ENCODE results near the gene PARP12.

PARP12 gene

DNA sequence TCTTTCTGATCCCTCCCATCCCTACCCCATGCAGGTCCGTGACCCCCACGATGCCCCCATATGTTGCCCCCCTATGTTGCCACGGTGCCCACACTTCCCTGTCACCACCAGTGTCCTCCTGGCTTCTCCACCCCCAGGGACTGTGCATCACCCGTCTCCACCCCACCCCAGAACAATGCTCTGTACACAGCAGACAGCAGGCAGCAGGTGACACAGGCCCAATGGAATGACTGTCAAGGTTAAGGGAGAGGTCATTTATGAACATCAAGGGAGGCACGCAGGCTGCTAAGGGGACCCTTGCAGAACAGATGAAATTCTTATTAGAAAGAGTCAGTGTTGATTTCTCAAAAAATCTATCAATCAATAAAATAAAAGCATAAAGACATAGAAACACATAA, 71.5 kb downstream of the PARP12 start:
- DNase-seq (ENCODE audit: low read depth) = no peak

DNA sequence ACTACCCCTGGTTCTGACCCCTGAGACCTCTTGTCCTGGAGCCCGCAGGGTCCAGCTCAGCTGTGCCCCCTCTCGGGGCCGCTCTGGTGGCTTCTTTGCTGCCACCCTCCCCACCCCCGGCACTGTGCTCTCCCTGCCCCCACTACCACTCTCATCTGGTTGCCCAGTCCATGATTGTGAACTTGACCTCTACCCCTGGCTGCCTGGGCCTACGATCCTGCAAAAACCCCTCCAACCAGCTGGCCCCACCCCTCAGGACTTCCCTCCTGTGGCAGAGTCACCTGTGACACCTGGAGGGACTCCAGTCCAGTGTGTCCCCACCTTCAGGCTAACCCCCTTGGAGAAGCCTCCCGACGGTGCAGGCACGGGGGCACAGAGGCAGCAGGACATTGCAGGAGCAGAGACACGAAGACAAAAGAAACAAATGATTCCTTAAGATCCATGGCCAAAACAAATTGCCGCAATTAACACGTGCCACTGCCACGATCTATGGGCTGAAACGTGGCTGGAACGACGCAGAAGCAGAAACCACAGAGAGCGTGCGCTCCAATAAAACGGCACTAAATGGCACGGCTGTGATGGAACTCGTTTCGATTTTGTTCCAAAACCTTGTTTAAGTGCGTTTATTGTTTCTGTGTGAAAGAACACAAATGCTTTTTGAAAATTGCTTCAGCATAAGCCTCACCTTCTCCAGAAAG, 72.0 kb downstream of the PARP12 start:
- no peak for DNase-seq (ENCODE audit: low read depth)

DNA sequence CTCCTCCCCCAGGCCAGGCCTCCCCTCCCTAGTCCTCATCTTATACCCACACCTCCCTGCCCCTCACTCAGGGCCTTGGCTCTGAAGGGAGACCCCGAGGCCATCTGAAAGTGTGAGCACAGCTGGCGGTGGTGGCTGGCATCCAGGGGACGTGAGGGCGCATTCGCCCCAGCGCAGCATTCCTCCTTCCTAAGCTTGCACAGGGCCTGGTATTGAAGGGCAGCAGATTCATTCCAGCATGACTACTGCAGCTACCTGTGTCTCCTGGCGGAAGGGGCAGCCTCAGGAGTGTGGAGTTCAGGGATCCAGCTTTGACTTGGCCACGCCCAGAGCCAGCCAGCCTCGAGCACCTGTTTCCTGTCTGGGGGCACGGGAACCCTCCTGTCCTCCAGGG, 72.6 kb downstream of the PARP12 start:
- no peak for DNase-seq (ENCODE audit: low read depth)

DNA sequence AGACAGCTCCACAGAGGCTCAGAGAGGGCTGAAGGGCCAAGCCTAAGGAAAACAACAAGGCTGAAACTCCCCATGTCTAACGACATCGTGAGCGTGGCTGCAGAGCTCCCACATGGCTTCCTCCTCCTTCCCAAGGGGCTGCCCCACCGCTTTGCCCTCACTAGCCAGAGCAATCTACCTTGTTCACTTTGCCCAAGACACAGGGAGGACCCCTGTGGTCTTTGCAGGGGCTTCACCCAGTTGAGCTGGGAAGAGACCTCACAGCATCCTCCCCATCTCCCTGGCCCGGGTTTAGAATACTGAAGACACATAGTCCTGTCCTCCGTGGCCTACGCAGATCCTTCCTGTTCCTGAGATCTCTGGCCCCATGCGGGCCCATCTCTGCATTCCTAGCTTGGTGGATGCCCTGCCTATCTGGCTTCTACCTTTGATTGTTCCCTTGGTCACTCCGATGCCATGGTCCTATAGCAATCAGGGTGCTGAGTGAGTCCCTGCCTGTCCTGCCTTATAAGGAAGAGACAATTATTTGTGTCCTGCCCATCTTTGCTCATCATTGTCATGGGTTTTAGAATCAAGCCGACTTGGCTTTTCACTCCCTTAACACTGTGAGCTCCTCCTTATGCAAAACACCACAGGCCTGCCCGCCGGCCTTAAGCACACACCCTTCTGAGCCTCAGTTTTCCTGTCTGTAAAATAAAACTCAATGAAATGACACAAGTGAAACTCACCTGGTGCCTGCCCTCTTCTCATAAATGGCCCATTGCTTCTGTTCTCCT, 73.2 kb downstream of the PARP12 start:
- DNase-seq (ENCODE audit: low read depth) = no peak

DNA sequence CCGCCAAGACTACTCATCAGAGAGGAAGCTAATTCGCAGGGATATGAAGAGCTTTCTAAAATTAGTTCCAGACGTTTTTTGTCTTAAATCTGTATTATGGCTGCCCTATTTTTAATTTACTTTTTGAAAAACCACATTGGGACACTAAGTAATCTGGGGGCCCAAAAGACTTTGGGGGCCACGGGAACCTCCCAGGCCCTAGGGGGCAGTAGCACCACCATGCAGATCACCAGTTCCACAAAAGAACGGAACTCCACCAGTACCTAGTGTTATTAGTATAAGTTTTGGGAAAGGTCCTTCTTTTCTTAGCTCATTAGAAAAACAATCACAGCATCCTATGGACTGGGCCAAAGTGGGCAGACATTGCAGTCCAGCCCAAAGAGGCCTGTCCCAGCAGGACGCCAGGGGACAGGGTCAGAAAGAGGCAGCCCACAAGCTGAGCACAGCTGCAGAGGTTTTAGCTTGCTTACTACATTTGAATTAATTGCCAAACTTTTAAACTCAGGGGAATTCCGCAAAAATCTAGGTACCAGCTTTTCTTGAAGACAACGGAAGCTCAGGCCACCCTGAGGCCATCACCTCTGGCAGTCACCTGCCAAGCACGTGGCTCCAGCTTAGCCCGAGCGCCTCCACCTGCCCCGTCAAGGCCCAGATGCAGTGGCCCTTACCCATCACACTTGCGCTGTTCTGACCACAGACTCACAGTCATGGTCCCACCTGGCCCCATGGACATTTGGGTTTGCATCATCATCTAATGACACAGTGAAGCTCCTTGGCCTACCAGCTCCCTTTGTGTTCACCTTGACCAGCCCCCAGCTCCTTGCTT, 74.8 kb downstream of the PARP12 start:
- no peak for DNase-seq (ENCODE audit: low read depth)

DNA sequence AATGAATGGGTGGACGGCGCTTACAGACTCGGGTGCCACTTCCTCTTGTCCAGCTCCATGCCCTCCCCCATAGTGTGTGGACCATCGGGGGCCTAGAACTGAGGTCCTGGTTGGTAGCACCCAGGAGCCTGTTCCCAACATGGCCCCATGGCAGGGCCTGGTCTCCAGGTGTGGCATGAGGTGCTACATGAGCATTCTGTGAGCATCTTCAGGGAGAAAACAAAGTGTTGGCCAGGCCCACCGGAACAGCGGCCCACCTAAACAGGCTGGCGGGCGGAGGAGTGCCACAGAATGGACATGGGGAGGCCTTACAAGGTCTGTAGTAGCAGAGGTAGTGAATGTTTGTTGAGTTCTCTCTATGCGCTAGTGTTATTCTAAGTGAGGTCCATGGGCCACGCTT, 76.9 kb downstream of the PARP12 start:
- no peak for DNase-seq (ENCODE audit: low read depth)

DNA sequence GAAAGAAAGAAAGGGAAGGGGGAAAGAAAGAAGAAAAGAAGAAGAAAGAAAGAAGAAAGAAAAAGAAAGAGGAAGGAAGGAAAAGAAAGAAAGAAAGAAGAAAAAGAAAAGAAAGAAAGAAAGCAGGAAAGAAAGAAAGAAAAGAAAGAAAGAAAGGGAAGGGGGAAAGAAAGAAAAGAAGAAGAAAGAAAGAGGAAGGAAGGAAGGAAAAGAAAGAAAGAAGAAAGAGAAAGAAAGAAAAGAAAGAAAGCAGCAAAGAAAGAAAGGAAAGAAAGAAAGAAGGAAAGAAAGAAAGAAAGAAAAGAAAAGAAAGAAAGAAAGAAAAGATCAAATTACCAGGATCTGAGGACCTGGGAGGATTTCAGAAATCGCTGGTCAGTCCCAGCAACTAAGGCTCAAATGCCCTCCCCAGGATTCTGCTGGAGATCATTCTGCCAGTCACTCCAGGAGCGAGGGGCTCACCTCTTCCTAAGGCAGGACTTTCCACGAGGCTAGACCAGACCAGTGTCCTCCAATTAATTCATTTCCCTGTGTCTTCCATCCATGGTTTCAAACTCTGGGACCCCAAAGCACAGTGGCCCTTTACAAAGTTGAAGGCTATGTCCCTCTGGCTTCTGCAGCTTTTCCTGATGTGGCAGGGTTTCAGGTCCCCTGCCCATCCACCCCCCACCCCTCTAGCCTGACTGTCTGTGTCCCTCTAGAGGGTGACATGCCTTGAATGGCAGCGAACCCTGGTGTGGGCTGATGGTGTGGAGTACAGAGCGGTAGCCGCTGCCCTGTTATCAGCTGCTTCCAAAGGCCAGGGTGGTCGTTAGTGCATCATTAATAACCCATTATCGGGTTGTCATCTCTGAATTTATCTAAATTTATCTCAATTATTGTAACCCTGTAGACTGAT, 77.9 kb downstream of the PARP12 start:
- DNase-seq (ENCODE audit: low read depth) = no peak

DNA sequence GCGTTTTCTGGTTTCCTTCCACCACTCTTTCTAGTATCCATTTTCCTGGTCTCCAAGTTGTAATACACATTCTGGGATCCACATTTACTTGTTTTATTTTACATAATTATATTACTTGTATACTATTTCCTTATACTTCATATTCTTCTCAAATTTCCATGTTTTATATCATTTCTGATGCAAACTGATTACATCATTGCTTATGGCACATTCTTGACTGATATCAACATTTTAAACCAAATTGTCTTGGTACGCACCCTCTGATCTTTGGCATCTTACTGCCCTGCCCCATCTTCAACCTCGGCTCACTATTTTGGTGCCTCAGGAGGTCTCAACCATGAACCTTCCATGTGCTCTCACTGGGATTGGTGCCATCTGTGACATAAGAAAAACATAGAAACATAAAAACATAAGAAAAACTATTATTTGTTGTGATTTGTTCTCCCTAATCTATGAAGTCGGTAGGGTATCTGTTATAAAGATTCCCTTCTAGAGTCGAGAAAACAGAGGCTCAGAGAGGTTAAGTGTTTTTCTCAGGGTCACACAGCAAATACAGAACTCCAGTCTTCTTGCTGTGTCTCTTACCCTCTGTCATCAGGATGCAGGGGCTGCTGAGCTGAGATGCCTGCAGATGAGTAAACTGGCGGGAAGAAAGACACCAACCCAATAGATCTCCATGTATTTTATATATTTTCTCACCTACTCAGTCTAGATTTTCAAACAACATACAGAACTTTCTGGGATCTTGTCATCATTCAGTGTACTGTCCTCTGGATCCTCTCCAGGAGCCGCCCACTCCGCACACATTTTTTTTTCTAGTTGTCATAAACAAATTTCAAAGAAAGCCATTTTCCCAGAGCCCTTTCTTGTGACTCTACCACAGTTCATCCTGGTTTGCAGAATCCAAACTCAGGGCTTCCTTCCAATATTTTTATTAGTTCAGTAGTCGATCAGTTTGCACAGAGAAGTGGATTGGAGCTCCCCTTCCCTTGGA, 79.5 kb downstream of the PARP12 start:
- no peak for DNase-seq (ENCODE audit: low read depth)

DNA sequence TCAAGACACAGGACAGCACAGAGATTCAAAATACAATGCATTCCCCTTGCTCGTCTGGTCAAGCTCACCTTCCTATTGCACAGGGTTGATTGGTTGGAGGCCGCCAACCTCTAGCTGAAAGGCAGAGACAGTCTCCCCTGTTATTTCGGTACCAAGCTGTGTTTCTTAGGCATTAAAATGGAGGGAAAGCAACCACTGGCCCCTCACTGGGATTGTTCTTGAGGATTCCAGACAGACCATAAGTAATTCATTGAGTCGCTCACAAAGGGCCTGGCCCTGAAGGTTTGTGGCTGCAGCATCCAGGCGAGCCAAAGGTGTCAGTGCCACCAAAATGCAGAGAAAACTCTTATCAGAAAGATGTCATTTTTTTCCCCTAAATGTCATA, 81.2 kb downstream of the PARP12 start:
- no peak for DNase-seq (ENCODE audit: low read depth)

DNA sequence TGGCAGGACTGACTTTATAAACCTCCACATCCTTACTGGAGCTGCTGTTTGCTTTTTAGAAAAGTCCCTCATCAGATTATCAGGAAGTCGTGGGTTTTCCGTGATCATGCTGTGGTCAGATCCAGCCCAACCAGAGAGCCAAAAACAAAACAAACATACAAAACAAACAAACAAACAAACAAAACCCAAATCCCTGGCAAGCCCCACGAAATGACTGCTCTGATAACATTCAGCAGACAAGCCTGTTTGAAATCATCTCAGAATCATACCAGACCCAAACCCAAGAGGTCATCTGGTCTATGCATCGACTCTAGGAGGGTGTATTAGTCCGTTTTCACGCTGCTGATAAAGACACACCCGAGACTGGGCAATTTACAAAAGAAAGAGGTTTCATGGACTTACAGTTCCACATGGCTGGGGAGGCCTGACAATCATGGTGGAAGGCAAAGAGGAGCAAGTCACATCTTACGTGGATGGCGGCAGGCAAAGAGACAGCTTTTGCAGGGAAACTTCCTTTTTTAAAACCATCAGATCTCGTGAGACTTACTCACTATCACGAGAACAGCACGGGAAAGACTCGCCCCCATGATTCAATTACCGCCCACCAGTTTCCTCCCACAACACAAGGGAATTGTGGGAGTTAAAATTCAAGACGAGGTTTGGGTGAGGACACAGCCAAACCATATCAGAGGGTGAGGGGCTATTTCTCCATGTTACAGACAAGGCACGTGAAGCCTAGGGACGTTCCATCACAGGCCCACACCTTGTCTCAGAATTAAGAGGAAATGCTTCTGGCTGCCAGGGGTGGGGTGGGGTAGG, 85.7 kb downstream of the PARP12 start:
- no peak for DNase-seq (ENCODE audit: low read depth)

DNA sequence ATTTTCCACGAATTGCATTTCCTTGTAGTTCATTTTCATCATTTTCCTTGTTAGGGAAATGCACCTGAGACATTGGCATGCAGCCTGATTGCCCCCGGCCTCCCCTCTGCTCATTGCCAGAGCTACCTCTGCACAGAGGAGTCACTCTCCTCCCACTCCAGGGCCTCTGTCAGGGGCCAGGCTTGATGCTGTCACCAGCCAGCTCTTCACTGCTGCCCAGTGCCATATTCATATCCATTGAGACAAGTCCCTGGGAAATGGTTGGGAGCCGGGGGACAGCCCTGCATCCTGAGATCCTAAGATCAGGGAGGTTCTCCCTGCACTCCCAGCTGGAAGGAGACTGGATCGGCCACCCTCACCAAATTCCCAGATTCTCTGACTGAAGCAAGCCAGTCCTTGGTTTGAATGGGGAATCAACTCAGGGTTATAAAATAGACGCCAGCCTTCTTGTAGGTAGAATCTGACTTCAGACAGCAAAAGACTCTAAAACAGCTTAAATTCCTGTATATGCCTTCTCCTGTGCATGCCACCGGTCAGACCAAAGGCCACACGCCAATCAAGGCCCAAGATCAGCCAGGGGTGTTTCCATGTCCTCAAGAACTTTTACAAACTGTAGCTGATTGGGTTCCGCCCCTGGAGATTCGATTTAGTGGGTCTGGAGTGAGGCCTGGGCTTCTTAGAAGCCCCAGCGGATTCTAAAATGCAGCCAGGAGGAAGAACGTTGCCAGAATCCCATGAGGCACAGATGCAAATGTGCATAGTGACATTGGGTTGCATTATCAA, 86.5 kb downstream of the PARP12 start:
- no peak for DNase-seq (ENCODE audit: low read depth)

DNA sequence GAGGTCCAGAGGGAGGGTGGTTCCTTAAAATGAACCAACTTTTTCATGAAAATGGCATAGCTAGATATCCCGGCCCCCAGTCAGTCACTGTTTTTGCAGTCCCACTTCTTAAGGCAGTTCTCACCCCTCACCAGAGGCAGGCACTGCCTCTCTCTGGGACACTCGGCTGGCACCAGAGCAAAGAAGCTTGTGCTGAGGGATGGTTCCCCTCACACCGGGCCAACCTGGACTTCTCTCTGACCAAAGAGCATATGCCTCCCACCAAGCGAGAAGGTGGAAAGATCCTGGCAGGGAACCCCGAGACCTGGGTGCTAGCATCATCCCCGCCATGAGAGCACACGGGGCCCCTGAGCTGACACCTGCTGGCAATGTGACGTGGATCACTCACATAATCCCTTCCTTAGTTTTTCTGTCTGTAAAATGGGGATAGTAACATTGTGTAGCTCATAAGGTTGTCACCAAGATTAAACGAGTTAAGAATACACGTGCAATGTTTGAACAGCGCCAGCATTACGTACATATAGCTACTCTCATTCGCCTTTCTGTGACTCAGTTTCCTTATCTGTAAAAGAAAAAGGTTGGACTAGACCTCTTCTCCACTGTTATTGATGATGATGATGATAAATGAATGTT, 88.5 kb downstream of the PARP12 start:
- DNase-seq (ENCODE audit: low read depth) = no peak
